ENCODE results near the gene HSPB6. TPM values are rescaled to one million over a fixed set of nuclear protein-coding genes. Genes with fewer than 3 reads are reported as not detected.

The HSPB6 gene
- total RNA-seq (2021; ENCODE audit: unreplicated experiment): 0.87 TPM
- polyA plus RNA-seq (2012; ENCODE audit: insufficient read length): 1.0 TPM
- Bru-seq, nascent RNA: percentile 16 among the genes with signal in this experiment
- percentile 22 among the genes with signal in this experiment for BruChase-seq, experiment 1, labeled RNA remaining after a 2-hour chase
- BruChase-seq, experiment 2, labeled RNA remaining after a 6-hour chase: percentile 28 among the genes with signal in this experiment
- long read RNA-seq, partial matches to known transcripts: 0 of 2 reads
- long read RNA-seq, other reads (novel, unspliced or antisense): 2 of 2 reads

- in situ Hi-C loops (cut with HindIII; ENCODE audit: low pct_unique_long_range_greater_than_20kb, low sequenced_read_pairs): no loop called here
- BruUV-seq (replicated peaks): no TSS peak
- ATAC-seq (no peak), DNase-seq (ENCODE audit: low read depth, low spot score) (no peak)
- ChIA-PET CTCF (no interaction called here), POLR2A (no interaction called here)
- H3K27me3 ChIP-seq (ENCODE audit: control insufficient read depth, insufficient read depth, low read length): no peaks in the 10 kb centered on the region
- intact Hi-C loops (cut with micrococcal nuclease; ENCODE audit: unreplicated experiment): no loop called here
- H3K4me3 ChIP-seq (ENCODE audit: low read depth in 2 of 2, low read length in 2 of 2): peak within 1 kb of the TSS; percentile 95 to 99
- H3K4me1 ChIP-seq (ENCODE audit: control insufficient read depth, insufficient read depth, low read length): peaks cover 16% of the 10 kb centered on the region
- H3K27ac ChIP-seq (ENCODE audit: low read length): peak within 1 kb of the TSS; percentile 100
- no peaks in the 10 kb centered on the region for H3K9me3 ChIP-seq (ENCODE audit: control insufficient read depth, insufficient read depth, low read depth, low read length)
- TF ChIP-seq TCF7L2 (IDR thresholded peaks at IDR 0.05; ENCODE audit: low read depth, low read length): no peak
- no peak for TF ChIP-seq POLR2AphosphoS5 (IDR thresholded peaks at IDR 0.05; ENCODE audit: low read depth, low read length)
- no peak for TF ChIP-seq REST (IDR thresholded peaks at IDR 0.05; ENCODE audit: insufficient read depth in 1 of 2, low read depth in 2 of 2, low read length in 1 of 2)
- no peak for TF ChIP-seq SIN3A (IDR thresholded peaks at IDR 0.05; ENCODE audit: borderline replicate concordance, insufficient read depth, low read depth, low read length)
- TF ChIP-seq CTCF (IDR thresholded peaks at IDR 0.05): no peak
- H3K36me3 ChIP-seq (ENCODE audit: control insufficient read depth, insufficient read depth, low read length): no peaks in the 10 kb centered on the region
These were observed at the start of gene HSPB6 for GRCh38 chr19:35756377-35757230. Gene HSPB6 (minus strand): TSS chr19:35757029. CDS start chr19:35757008, 21 bp downstream.

- ATAC-seq: peak; percentile 59; the same call in 1 of the 2 replicates
These were observed 49.8 kb upstream of the HSPB6 start for GRCh38 chr19:35806597-35806996.

More at GRCh38 chr19:35806597-35806996, 49.8 kb upstream of the HSPB6 start:
- Histone ChIP-seq H3K27me3 (ENCODE audit: control insufficient read depth, insufficient read depth, low read length) (no peaks in the 10 kb centered on the region), H3K27ac (ENCODE audit: low read length) (no peak overlapping the region), H3K4me1 (ENCODE audit: control insufficient read depth, insufficient read depth, low read length) (no peaks in the 10 kb centered on the region), H3K36me3 (ENCODE audit: control insufficient read depth, insufficient read depth, low read length) (no peaks in the 10 kb centered on the region), H3K9me3 (ENCODE audit: control insufficient read depth, insufficient read depth, low read depth, low read length) (no peaks in the 10 kb centered on the region), H3K4me3 (ENCODE audit: low read depth in 2 of 2, low read length in 2 of 2) (no peak overlapping the region)
- POLR2A ChIA-PET: no interaction called here
- CTCF ChIA-PET: no interaction called here
- BruUV-seq (replicated peaks): no TSS peak
- in situ Hi-C loops (cut with HindIII; ENCODE audit: low pct_unique_long_range_greater_than_20kb, low sequenced_read_pairs) (no loop called here), intact Hi-C loops (cut with micrococcal nuclease; ENCODE audit: unreplicated experiment) (no loop called here)
- TF ChIP-seq POLR2AphosphoS5 (IDR thresholded peaks at IDR 0.05; ENCODE audit: low read depth, low read length): no peak
- TF ChIP-seq SIN3A (IDR thresholded peaks at IDR 0.05; ENCODE audit: borderline replicate concordance, insufficient read depth, low read depth, low read length): no peak
- no peak for TF ChIP-seq TCF7L2 (IDR thresholded peaks at IDR 0.05; ENCODE audit: low read depth, low read length)
- no peak for TF ChIP-seq CTCF (IDR thresholded peaks at IDR 0.05)
- no peak for TF ChIP-seq REST (IDR thresholded peaks at IDR 0.05; ENCODE audit: insufficient read depth in 1 of 2, low read depth in 2 of 2, low read length in 1 of 2)
- DNase-seq (ENCODE audit: low read depth, low spot score): no peak
